IMR-90 (cell line): ENCODE data around the gene OR51A4.

Source experiments
- CHD1 ChIP-seq: IDR thresholded peaks from 2 replicates; pipeline ENCODE4 v1.6.1; 2012; ENCODE audit warnings: low read depth, low read length, improper control_type of control experiment
- MXI1 ChIP-seq: IDR thresholded peaks from 2 replicates; pipeline ENCODE4 v1.6.1; 2012; ENCODE audit warnings: low read depth, mild to moderate bottlenecking, low read length, moderate library complexity, borderline replicate concordance
- RAD21 ChIP-seq: IDR thresholded peaks from 2 replicates; pipeline ENCODE4 v1.6.1; 2012; ENCODE audit warnings: low read length, improper control_type of control experiment
- TF ChIP-seq, protein P1 (sequence below): conservative IDR thresholded peaks from 2 replicates; pipeline ENCODE4 v1.5.1; 2012; ENCODE audit warnings: mild to moderate bottlenecking, low read depth, low read length, improper control_type of control experiment

DNA sequence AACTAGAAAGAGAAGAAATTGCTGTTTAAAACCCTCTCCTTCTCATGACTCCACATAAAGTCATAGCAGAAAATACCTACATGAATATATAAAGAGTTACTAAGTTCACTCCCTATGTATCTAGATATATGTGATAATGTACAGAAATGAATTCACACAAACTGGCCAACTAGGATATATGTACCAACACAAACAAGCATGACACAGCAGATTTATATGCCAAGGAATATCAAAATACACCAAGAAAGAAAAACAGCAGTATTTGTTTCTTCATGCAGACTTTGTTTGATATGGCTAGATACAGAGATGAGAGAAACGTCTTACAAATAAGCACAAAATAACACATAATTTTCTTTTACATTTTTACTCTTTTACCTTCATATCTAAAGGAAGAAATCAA is 25.1 kb downstream of the OR51A4 start:
- TF ChIP-seq CHD1, result no peak
- TF ChIP-seq, protein P1, sequence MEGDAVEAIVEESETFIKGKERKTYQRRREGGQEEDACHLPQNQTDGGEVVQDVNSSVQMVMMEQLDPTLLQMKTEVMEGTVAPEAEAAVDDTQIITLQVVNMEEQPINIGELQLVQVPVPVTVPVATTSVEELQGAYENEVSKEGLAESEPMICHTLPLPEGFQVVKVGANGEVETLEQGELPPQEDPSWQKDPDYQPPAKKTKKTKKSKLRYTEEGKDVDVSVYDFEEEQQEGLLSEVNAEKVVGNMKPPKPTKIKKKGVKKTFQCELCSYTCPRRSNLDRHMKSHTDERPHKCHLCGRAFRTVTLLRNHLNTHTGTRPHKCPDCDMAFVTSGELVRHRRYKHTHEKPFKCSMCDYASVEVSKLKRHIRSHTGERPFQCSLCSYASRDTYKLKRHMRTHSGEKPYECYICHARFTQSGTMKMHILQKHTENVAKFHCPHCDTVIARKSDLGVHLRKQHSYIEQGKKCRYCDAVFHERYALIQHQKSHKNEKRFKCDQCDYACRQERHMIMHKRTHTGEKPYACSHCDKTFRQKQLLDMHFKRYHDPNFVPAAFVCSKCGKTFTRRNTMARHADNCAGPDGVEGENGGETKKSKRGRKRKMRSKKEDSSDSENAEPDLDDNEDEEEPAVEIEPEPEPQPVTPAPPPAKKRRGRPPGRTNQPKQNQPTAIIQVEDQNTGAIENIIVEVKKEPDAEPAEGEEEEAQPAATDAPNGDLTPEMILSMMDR, result no peak
- no peak for TF ChIP-seq MXI1
- no peak for TF ChIP-seq RAD21
